HEK293 (cell line): Measurements from ENCODE around the gene CTSZ.

Experiments
- CTCF ChIP-seq: fragments of 450-650 bp; formaldehyde crosslinking; IDR thresholded peaks from 2 replicates; pipeline ENCODE4 v1.5.1; 2016; ENCODE audit warnings: missing biosample characterization, missing genetic modification characterization
- ZNF24 ChIP-seq: fragments of 450-650 bp; formaldehyde crosslinking; IDR thresholded peaks from 2 replicates; pipeline ENCODE4 v1.5.1; 2016; ENCODE audit warnings: missing biosample characterization, missing genetic modification characterization
- ZNF433 ChIP-seq: fragments of 450-650 bp; formaldehyde crosslinking; IDR thresholded peaks from 2 replicates; pipeline ENCODE4 v1.5.1; 2016; ENCODE audit warnings: missing biosample characterization, missing genetic modification characterization, low read depth
- TF ChIP-seq, protein P1 (sequence below): fragments of 450-650 bp; formaldehyde crosslinking; IDR thresholded peaks from 2 replicates; pipeline ENCODE4 v1.5.1; 2016; ENCODE audit warnings: missing biosample characterization, missing genetic modification characterization

DNA sequence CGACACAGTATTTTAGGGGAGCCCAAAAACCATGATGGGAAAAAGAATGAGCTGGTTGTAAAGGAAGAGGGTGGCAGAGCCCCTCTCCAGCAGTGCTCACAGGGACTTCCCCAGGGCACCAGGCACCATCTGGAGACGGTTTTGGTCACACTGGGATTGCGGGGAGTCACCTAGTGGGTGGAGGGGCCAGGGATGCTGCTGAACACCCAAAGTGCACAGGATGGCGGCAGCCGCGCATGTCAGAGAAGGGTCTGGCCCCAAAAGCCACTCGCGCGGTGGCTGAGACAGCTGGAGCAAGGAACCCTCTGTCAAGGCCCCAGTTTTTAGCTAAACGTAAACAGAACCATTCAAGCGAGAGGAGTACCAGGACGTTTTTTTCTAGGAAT, 10.8 kb downstream of the CTSZ start:
- TF ChIP-seq ZNF433 (tag by site-specific recombination) (no peak), ZNF24 (tag by site-specific recombination) (no peak), CTCF (tag by site-specific recombination) (no peak)
- TF ChIP-seq, protein P1, sequence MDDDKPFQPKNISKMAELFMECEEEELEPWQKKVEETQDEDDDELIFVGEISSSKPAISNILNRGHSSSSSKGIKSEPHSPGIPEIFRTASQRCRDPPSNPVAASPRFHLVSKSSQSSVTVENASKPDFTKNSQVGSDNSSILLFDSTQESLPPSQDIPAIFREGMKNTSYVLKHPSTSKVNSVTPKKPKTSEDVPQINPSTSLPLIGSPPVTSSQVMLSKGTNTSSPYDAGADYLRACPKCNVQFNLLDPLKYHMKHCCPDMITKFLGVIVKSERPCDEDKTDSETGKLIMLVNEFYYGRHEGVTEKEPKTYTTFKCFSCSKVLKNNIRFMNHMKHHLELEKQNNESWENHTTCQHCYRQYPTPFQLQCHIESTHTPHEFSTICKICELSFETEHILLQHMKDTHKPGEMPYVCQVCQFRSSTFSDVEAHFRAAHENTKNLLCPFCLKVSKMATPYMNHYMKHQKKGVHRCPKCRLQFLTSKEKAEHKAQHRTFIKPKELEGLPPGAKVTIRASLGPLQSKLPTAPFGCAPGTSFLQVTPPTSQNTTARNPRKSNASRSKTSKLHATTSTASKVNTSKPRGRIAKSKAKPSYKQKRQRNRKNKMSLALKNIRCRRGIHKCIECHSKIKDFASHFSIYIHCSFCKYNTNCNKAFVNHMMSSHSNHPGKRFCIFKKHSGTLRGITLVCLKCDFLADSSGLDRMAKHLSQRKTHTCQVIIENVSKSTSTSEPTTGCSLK (tag by site-specific recombination), result no peak
